ENCODE measurements around the gene SH2D4B. TPM values are rescaled to one million over a fixed set of nuclear protein-coding genes. Genes with fewer than 3 reads are reported as not detected.

The SH2D4B gene
- total and polyA plus RNA-seq, 2 experiments from 2014 or later: not detected

DNA sequence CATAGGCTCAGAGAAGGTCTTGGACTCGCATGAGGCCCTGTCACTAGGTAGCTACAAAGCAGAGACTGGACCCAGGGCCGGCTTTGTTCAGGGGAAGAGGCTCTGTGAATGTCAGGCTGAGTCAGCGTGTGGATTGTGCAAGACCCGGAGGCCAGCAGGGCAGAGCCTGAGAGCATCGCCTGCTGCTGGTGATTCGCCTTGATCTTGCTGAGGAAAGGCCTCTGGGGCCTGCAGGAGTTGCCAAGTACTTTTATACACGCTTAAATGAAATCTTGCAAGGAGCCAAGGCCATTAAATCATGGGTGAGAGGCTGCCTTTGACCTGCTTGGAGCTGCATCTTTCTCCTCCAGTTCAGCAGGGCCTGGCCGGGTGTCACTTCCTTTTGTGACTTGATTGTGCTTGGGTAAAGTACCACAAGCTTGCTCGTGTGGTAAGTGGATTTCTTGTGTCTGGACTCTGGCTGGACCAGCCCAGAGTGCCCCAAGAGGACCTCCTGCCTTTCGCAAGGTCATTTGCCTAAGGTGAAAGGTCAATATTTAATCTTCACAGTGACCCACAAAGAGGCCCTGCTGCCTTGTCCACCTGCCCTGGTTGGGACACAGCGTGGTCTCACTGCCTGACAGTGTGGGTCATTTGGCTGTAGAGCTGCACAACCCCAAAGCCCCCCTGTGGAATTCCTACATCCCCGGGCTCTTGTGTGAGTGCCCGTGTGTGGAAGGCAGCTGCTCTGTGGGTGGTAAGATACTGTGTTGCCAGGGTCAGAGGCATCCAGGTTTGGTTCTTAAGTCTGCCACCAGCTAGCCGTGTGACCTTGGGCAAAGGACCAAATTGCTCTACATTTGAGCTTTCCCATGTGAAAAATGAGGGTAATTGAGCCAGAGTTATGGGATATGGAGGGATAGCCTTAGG lies 38.6 kb upstream of the SH2D4B start:
- H3K79me2 ChIP-seq: peaks cover 93% of the 10 kb centered on the region

DNA sequence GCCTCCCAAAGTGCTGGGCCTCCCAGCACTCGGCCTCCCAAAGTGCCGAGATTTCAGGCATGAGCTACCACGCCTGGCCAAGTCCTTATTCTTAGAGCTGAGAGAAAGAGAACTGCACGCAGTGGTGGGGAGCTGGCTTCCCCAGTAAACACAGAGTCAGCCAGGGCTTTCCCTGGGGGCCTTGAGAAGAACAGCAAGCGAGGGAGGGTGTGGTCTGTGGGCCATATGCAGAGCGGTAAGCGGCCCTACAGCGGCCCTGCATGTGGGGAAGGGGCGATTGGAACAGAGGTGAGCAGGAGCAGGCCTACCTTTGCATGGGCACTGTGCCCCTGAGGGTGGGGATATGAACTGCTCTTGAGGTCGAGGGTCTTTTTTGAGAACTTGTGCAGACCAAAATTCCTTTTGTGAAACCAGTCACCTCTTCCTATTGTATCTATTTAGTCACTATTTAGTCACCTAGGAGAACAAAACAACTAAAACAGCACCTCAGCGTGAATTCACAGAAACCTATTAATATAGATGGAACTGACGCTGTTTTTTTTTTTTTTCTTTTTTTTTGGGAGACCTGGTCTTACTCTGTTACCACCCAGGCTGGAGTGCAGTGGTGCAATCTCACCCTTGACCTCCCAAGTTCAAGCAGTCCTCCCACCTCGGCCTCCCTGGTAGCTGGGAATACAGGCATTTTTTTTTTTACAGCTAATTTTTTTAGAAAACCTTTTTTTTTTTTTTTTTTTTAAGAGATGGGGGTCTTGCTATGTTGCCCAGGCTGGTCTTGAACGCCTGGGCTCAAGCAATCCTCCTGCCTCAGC lies 36.9 kb upstream of the SH2D4B start:
- TF ChIP-seq, protein P1, sequence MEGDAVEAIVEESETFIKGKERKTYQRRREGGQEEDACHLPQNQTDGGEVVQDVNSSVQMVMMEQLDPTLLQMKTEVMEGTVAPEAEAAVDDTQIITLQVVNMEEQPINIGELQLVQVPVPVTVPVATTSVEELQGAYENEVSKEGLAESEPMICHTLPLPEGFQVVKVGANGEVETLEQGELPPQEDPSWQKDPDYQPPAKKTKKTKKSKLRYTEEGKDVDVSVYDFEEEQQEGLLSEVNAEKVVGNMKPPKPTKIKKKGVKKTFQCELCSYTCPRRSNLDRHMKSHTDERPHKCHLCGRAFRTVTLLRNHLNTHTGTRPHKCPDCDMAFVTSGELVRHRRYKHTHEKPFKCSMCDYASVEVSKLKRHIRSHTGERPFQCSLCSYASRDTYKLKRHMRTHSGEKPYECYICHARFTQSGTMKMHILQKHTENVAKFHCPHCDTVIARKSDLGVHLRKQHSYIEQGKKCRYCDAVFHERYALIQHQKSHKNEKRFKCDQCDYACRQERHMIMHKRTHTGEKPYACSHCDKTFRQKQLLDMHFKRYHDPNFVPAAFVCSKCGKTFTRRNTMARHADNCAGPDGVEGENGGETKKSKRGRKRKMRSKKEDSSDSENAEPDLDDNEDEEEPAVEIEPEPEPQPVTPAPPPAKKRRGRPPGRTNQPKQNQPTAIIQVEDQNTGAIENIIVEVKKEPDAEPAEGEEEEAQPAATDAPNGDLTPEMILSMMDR (IDR thresholded peaks at IDR 0.05; ENCODE audit: poor library complexity): no peak
- TF ChIP-seq EZH2 (IDR thresholded peaks at IDR 0.05; ENCODE audit: borderline replicate concordance) (no peak), EZH2phosphoT487 (IDR thresholded peaks at IDR 0.05; ENCODE audit: low read depth, severe bottlenecking, unreplicated experiment) (no peak)

More for the DNA sequence above, 38.6 kb upstream of the SH2D4B start:
- Histone ChIP-seq H3K9me2 (replicated peaks; ENCODE audit: insufficient read depth) (no peaks in the 10 kb centered on the region), H4K20me1 (ENCODE audit: insufficient read depth, poor library complexity, severe bottlenecking) (peaks cover 17% of the 10 kb centered on the region), H3K27me3 (no peaks in the 10 kb centered on the region), H3K9me3 (ENCODE audit: low read depth) (no peaks in the 10 kb centered on the region), H3K4me1 (ENCODE audit: insufficient read depth) (peaks cover 86% of the 10 kb centered on the region), H3K27ac (peak overlapping the region; percentile 90), H3K4me2 (peak overlapping the region; percentile 46), H3K36me3 (replicated peaks; ENCODE audit: insufficient read depth, low read depth) (peaks cover 6% of the 10 kb centered on the region), H3K4me3 (no peak overlapping the region), H2AFZ (no peak overlapping the region)
- TF ChIP-seq, protein P1 (IDR thresholded peaks at IDR 0.05; ENCODE audit: poor library complexity): no peak
- TF ChIP-seq EZH2phosphoT487 (IDR thresholded peaks at IDR 0.05; ENCODE audit: low read depth, severe bottlenecking, unreplicated experiment) (no peak), EZH2 (IDR thresholded peaks at IDR 0.05; ENCODE audit: borderline replicate concordance) (no peak)
- WGBS (ENCODE audit: low lambda C conversion rate, missing lambda C conversion rate): 40% methylated on average over 14 of the region's 14 CpGs
- peak; percentile 94 for DNase-seq (ENCODE audit: low spot score)

DNA sequence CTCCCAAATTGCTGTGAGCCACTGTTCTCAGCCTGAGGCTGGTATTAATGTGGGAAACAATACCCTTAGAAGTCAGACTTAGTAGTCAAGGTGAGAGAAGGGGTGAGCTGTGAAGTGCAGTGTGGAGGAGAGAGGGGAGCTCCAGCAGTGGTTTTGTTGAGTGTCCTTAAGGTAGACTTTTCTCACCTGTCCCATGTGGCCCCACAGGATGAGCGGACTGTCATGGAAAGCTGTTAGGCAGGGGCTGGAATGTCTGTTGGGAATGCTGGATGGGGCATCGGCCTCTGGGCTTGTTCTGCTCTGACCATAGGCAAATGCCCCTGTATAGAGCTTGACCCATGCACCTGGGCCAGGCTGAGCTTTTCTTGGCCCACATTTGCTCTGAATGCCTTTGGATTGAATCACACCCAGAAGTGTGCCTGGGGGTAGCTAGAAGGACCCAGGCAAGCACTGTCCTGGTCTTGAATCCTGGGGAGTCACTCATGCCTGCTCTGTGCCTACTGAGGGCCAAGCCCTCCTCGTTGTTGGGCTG lies 36.3 kb upstream of the SH2D4B start:
- Histone ChIP-seq H3K4me2 (no peak overlapping the region), H3K27ac (peak overlapping the region; percentile 48), H3K4me3 (no peak overlapping the region), H3K36me3 (replicated peaks; ENCODE audit: insufficient read depth, low read depth) (peaks cover 1% of the 10 kb centered on the region), H3K9me2 (replicated peaks; ENCODE audit: insufficient read depth) (no peaks in the 10 kb centered on the region), H3K79me2 (peaks cover 77% of the 10 kb centered on the region), H3K4me1 (ENCODE audit: insufficient read depth) (peaks cover 89% of the 10 kb centered on the region), H3K9me3 (ENCODE audit: low read depth) (no peaks in the 10 kb centered on the region), H3K27me3 (no peaks in the 10 kb centered on the region), H4K20me1 (ENCODE audit: insufficient read depth, poor library complexity, severe bottlenecking) (peaks cover 19% of the 10 kb centered on the region), H2AFZ (no peak overlapping the region)
- 100% methylated on average over 3 of the region's 3 CpGs for WGBS (ENCODE audit: low lambda C conversion rate, missing lambda C conversion rate)
- TF ChIP-seq, protein P1 (IDR thresholded peaks at IDR 0.05; ENCODE audit: poor library complexity): no peak
- TF ChIP-seq EZH2phosphoT487 (IDR thresholded peaks at IDR 0.05; ENCODE audit: low read depth, severe bottlenecking, unreplicated experiment): no peak
- no peak for TF ChIP-seq EZH2 (IDR thresholded peaks at IDR 0.05; ENCODE audit: borderline replicate concordance)
- DNase-seq (ENCODE audit: low spot score): no peak

More for the DNA sequence above, 36.9 kb upstream of the SH2D4B start:
- 91% methylated on average over 14 of the region's 14 CpGs for WGBS (ENCODE audit: low lambda C conversion rate, missing lambda C conversion rate)
- Histone ChIP-seq H3K4me1 (ENCODE audit: insufficient read depth) (peaks cover 89% of the 10 kb centered on the region), H3K9me2 (replicated peaks; ENCODE audit: insufficient read depth) (no peaks in the 10 kb centered on the region), H2AFZ (no peak overlapping the region), H3K4me2 (no peak overlapping the region), H3K4me3 (no peak overlapping the region), H3K9me3 (ENCODE audit: low read depth) (no peaks in the 10 kb centered on the region), H3K27me3 (no peaks in the 10 kb centered on the region), H4K20me1 (ENCODE audit: insufficient read depth, poor library complexity, severe bottlenecking) (peaks cover 19% of the 10 kb centered on the region), H3K79me2 (peaks cover 84% of the 10 kb centered on the region), H3K36me3 (replicated peaks; ENCODE audit: insufficient read depth, low read depth) (peaks cover 6% of the 10 kb centered on the region), H3K27ac (peak overlapping the region; percentile 85)
- DNase-seq (ENCODE audit: low spot score): no peak

Data from hepatocyte (in vitro differentiated cells).